ENCODE results near the gene PXDN.

GRCh38 chr2:1701020-1701419, 43.3 kb downstream of the PXDN start:
- no peak for TF ChIP-seq CTCF (IDR thresholded peaks at IDR 0.05)
- TF ChIP-seq EZH2 (IDR thresholded peaks at IDR 0.05; ENCODE audit: borderline replicate concordance, insufficient read depth, low read depth, low read length, poor library complexity, severe bottlenecking), result no peak
